ENCODE measurements around the gene BIRC5. TPM values are rescaled to one million over a fixed set of nuclear protein-coding genes. Genes with fewer than 3 reads are reported as not detected.
A peak's percentile ranks its signal among the peaks of the same experiment; 100 is the strongest.

The BIRC5 gene
- total and polyA plus RNA-seq, 8 donors: 3.4 to 10.5 (median 6.4) TPM; not detected in 1

DNA sequence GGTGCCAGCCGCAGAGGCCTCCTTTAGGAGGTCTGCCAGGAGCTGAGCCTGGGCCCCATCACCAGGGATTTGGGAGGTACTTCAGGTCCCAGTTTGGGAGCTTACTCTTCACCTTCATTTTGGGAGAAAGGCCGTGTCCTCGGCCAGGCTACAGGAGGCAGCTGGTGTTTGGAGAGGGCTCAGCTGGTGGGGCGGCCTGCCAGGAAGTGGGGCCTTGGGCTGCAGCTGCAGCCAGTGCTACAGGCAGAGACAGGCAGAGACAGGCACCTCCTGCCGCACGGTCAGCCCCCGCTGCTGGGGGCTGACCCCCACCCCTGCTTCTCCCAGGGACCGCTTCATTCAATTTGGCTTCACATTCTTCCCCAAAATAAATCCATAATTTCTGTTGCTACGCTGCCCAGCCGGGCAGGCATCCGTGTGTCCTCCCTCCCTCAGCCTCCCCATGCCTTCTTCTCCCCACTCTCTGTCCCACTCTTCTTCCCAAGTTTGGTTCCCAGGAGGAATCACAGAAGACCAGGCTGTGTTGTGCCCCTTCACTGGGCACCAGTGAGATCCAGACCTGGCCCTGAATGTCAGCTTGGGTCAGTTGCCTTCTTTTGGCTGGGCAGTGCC is 23.5 kb downstream of the BIRC5 start:
- peak; percentile 59 to 69 for DNase-seq
- Histone ChIP-seq H3K4me1 (peaks cover 0 to 9% (median 2%) of the 10 kb centered on the region in 4 donors), H3K9me3 (no peaks in the 10 kb centered on the region), H3K27ac (no peak overlapping the region), H3K27me3 (peaks cover 0 to 18% (median 7%) of the 10 kb centered on the region in 3 donors), H3K4me3 (no peak overlapping the region), H3K36me3 (no peaks in the 10 kb centered on the region)
- TF ChIP-seq, protein P1, sequence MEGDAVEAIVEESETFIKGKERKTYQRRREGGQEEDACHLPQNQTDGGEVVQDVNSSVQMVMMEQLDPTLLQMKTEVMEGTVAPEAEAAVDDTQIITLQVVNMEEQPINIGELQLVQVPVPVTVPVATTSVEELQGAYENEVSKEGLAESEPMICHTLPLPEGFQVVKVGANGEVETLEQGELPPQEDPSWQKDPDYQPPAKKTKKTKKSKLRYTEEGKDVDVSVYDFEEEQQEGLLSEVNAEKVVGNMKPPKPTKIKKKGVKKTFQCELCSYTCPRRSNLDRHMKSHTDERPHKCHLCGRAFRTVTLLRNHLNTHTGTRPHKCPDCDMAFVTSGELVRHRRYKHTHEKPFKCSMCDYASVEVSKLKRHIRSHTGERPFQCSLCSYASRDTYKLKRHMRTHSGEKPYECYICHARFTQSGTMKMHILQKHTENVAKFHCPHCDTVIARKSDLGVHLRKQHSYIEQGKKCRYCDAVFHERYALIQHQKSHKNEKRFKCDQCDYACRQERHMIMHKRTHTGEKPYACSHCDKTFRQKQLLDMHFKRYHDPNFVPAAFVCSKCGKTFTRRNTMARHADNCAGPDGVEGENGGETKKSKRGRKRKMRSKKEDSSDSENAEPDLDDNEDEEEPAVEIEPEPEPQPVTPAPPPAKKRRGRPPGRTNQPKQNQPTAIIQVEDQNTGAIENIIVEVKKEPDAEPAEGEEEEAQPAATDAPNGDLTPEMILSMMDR (IDR thresholded peaks at IDR 0.05): no peak
- TF ChIP-seq EP300 (IDR thresholded peaks at IDR 0.05) (no peak), POLR2AphosphoS5 (IDR thresholded peaks at IDR 0.05) (no peak), POLR2A (IDR thresholded peaks at IDR 0.05) (no peak)
- 49 to 73% (median 54%) methylated on average over 9 to 11 of the region's 11 CpGs for WGBS, 5 donors
- intact Hi-C loops (cut with DNase I; ENCODE audit: low total_unique reads): no loop called here

DNA sequence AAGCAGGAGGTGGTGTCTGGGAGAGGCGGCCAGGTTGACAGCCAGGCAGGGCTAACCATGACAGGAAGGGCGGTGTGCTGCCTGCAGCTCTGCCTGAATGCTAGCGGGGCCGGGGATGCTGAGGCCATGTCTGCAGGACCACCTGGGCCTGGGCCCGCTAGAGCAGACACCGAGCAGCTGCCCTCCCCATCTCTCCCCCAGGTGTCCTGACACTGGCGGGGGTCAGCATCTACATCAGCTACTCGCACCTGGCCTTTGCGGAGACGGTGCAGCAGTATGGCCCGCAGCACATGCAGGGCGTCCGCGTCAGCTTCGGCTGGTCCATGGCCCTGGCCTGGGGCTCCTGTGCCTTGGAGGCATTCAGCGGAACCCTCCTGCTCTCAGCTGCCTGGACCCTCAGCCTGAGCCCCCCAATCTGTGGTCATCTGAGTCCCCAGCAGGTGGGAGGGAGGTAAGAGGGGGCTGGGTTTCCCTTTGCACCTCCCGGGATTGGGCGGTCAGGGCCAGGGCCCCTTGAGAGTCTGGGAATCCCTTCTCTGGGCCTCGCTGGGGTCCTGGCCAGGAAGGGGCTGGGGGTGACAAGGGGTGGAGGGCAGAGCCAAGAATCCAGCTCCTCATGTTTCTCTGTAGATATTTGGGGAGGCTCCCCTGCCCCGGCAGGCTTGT is 24.9 kb downstream of the BIRC5 start:
- no peaks in the 10 kb centered on the region for H3K36me3 ChIP-seq
- H3K4me3 ChIP-seq: no peak overlapping the region
- no peak overlapping the region for H3K27ac ChIP-seq
- peaks cover 0 to 5% (median 0%) of the 10 kb centered on the region in 3 donors for H3K27me3 ChIP-seq
- WGBS, 5 donors: 82 to 89% (median 84%) methylated on average over 15 to 20 of the region's 20 CpGs
- peaks cover 0 to 7% (median 2%) of the 10 kb centered on the region in 4 donors for H3K4me1 ChIP-seq
- no peak for DNase-seq
- TF ChIP-seq, protein P1 (IDR thresholded peaks at IDR 0.05): no peak
- TF ChIP-seq POLR2A (IDR thresholded peaks at IDR 0.05): no peak
- no peak for TF ChIP-seq POLR2AphosphoS5 (IDR thresholded peaks at IDR 0.05)
- no peak for TF ChIP-seq EP300 (IDR thresholded peaks at IDR 0.05)
- H3K9me3 ChIP-seq: no peaks in the 10 kb centered on the region
- intact Hi-C loops (cut with DNase I; ENCODE audit: low total_unique reads): no loop called here

DNA sequence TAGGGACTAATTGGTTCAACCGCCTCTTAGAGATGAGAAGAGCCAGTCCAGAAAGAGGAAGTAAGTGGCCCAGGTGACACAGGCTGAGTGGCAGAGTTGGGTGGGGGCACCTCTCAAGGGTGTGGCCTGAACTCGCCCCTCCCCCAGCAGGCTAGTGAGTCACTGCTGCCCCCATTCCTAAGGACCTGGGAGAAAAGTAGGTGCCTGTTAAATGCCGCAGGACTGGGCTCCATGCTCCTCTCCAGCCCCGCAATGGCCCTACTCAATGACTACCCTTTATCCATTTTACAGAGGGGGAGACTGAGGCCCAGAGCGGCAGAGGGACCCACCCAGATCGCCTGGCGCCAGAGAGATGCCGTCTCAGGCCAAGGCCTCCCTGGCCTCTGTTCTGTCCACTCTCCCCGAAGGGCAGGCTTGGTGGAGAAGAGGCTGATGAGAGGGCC is 25.5 kb downstream of the BIRC5 start:
- H3K36me3 ChIP-seq: no peaks in the 10 kb centered on the region
- no peak overlapping the region for H3K4me3 ChIP-seq
- H3K4me1 ChIP-seq: peaks cover 0 to 7% (median 2%) of the 10 kb centered on the region in 4 donors
- TF ChIP-seq POLR2AphosphoS5 (IDR thresholded peaks at IDR 0.05): no peak
- TF ChIP-seq EP300 (IDR thresholded peaks at IDR 0.05): no peak
- no peak for TF ChIP-seq POLR2A (IDR thresholded peaks at IDR 0.05)
- TF ChIP-seq, protein P1 (IDR thresholded peaks at IDR 0.05): no peak
- no peak for DNase-seq
- no peaks in the 10 kb centered on the region for H3K27me3 ChIP-seq
- no peaks in the 10 kb centered on the region for H3K9me3 ChIP-seq
- no peak overlapping the region for H3K27ac ChIP-seq
- intact Hi-C loops (cut with DNase I; ENCODE audit: low total_unique reads): no loop called here
- WGBS, 5 donors: 69 to 92% (median 89%) methylated on average over 3 to 9 of the region's 9 CpGs

DNA sequence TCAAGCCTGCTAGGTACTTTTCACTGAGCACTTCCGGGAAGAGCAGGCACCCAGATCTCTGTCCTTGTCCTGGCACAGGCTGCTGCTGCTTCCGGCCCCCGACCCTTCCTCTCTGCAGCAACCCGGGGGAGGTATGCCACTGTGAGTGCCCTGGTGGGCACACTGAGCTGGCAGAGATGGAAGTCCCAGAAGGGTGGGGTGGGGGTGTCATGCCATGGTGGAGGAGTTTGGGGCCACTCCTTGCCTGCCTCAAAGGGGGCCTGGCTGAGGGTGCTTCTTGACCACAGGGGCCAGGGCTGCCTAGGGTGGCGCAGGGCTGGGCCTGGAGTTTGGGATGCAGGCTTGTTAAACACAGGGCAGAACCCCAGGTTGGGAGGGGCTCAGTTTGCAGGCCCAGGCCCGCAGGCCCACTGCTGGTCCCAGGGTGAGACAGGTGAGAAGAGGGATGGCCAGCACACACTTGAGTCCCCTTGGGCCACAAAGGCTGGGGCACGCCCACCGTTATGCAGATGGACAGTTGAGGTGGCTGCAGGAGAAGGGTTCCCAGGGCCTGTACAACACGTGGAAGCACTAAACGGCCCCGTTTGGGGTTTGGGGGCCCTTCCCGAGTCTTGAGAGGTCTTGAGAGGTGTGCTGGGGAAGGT is 26.1 kb downstream of the BIRC5 start:
- no peak overlapping the region for H3K4me3 ChIP-seq
- H3K9me3 ChIP-seq: no peaks in the 10 kb centered on the region
- intact Hi-C loops (cut with DNase I; ENCODE audit: low total_unique reads): no loop called here
- TF ChIP-seq POLR2A (IDR thresholded peaks at IDR 0.05) (no peak), EP300 (IDR thresholded peaks at IDR 0.05) (no peak), POLR2AphosphoS5 (IDR thresholded peaks at IDR 0.05) (no peak)
- TF ChIP-seq, protein P1 (IDR thresholded peaks at IDR 0.05): no peak
- no peaks in the 10 kb centered on the region for H3K36me3 ChIP-seq
- H3K27me3 ChIP-seq: no peaks in the 10 kb centered on the region
- H3K4me1 ChIP-seq: peaks cover 0 to 7% (median 2%) of the 10 kb centered on the region in 4 donors
- H3K27ac ChIP-seq: no peak overlapping the region
- 71 to 79% (median 75%) methylated on average over 12 of the region's 12 CpGs for WGBS, 5 donors
- DNase-seq: no peak

All from stomach (tissue), 9 donors.